ENCODE data around the gene TMEM54.

The TMEM54 gene

DNA sequence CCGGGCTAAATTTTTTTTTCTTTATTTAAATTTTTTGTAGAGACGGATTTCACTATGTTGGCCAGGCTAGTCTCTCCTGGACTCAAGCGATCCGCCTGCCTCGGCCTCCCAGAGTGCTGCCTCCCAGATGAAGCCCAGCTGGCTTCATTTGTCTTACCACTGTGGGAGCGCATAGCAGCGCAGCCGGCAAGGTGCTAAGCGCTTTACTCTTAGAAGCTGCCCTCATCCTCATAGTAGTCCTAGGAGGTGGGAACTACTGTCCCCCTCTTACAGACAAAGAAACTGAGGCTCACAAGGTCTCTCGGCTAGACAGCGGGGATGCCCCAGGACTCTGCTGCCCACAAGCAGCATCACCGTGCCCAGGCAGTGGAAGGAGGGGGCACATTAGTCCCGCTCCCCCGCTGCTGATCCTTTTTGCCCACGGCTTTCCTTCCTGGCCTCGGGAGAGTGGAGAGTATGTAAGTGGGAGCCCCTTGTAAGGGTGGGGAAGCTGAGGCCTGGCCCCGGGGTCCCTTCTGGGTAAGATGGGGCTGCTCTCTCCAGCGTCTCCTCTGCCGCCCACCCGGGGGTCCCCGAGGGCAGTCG, 726 bp downstream of the TMEM54 start:
- TF ChIP-seq MYC (IDR thresholded peaks at IDR 0.05; ENCODE audit: low read depth, low read length) (no peak), POLR2A (IDR thresholded peaks at IDR 0.05; ENCODE audit: extremely low read depth, insufficient read length) (no peak)
- TF ChIP-seq, protein P1, sequence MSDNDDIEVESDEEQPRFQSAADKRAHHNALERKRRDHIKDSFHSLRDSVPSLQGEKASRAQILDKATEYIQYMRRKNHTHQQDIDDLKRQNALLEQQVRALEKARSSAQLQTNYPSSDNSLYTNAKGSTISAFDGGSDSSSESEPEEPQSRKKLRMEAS (IDR thresholded peaks at IDR 0.05; ENCODE audit: low read depth, low read length): no peak
- TF ChIP-seq, protein P2, sequence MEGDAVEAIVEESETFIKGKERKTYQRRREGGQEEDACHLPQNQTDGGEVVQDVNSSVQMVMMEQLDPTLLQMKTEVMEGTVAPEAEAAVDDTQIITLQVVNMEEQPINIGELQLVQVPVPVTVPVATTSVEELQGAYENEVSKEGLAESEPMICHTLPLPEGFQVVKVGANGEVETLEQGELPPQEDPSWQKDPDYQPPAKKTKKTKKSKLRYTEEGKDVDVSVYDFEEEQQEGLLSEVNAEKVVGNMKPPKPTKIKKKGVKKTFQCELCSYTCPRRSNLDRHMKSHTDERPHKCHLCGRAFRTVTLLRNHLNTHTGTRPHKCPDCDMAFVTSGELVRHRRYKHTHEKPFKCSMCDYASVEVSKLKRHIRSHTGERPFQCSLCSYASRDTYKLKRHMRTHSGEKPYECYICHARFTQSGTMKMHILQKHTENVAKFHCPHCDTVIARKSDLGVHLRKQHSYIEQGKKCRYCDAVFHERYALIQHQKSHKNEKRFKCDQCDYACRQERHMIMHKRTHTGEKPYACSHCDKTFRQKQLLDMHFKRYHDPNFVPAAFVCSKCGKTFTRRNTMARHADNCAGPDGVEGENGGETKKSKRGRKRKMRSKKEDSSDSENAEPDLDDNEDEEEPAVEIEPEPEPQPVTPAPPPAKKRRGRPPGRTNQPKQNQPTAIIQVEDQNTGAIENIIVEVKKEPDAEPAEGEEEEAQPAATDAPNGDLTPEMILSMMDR (IDR thresholded peaks at IDR 0.05; ENCODE audit: low read depth, low read length): no peak
- H3K4me3 ChIP-seq (ENCODE audit: low read depth, low read length): no peak overlapping the region
- DNase-seq (ENCODE audit: low read depth): no peak

DNA sequence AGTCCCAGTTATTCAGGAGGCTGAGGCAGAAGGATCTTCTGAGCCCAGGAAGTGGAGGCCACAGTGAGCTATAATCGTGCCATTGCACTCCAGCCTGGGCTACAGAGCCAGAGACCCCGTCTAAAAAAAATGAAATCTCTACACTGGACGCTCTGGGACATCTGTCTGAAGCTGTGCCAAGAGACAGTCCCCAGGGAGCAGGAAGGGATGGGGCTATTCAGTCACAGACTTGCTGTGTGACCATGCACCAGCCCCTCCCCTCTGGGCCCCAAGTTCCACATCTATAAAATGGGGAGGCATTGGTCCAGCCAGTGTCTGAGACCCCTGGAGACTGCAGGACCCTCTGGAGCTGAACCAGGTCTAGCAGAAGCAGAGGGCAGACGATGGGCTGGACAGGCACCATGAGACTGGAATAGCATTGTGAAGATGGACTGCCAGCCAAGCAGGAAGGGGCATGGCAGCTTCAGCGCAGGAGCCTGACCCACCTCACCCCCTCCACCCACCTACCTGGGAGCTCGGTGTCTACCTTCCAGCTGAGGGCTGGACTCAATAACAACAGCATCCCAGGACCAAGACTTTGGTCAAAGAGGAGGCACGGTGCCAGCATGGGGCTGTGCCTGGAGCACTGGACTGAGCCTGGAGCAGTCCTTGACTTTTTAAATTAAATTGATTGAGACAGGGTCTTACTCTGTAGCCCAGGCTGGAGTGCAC, 1.4 kb downstream of the TMEM54 start:
- no peak for DNase-seq (ENCODE audit: low read depth)
- no peak overlapping the region for H3K4me3 ChIP-seq (ENCODE audit: low read depth, low read length)
- TF ChIP-seq, protein P1 (IDR thresholded peaks at IDR 0.05; ENCODE audit: low read depth, low read length): no peak
- no peak for TF ChIP-seq POLR2A (IDR thresholded peaks at IDR 0.05; ENCODE audit: extremely low read depth, insufficient read length)
- TF ChIP-seq, protein P2 (IDR thresholded peaks at IDR 0.05; ENCODE audit: low read depth, low read length): no peak
- no peak for TF ChIP-seq MYC (IDR thresholded peaks at IDR 0.05; ENCODE audit: low read depth, low read length)

DNA sequence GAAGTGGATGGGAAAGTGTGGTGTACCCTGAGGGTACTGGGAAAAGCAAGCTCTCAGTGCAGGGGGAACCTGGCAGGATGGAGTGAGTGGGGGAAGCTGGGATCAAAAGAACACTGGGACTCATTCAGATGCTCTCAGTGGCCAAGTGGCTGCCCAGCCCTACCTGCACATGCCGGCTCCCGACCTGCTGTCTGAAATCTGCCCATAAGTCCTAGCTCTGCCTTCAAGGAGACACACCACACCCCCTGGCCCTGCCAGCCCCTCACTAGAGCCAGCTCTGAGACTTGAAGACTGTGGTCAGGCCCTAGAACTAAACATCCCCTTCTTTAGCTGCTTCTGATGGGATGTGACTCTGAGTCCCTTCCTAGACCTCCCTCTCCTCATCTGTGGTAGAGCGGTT, 2.2 kb downstream of the TMEM54 start:
- no peak for TF ChIP-seq MYC (IDR thresholded peaks at IDR 0.05; ENCODE audit: low read depth, low read length)
- TF ChIP-seq, protein P1 (IDR thresholded peaks at IDR 0.05; ENCODE audit: low read depth, low read length): no peak
- no peak for TF ChIP-seq POLR2A (IDR thresholded peaks at IDR 0.05; ENCODE audit: extremely low read depth, insufficient read length)
- TF ChIP-seq, protein P2 (IDR thresholded peaks at IDR 0.05; ENCODE audit: low read depth, low read length): no peak
- no peak overlapping the region for H3K4me3 ChIP-seq (ENCODE audit: low read depth, low read length)
- no peak for DNase-seq (ENCODE audit: low read depth)

DNA sequence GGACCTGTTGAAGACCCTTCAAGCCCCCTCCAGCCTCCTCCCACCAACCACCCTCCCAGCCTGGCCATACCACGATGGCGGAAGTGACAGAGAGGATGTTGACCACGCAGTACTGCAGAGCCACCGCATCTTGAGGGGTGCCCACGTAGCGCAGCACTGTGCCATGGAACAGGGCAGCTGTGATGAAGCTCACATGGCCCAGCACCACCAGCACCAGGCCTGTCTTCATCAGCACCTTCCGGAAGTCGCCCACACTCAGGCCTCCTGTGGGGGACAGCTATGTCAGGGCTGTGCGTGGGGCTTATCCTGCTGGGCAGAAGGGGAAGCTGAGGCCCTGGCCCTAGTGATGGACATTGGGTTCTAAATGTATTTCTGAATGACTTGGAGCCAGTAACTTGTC, 3.1 kb downstream of the TMEM54 start:
- H3K4me3 ChIP-seq (ENCODE audit: low read depth, low read length): no peak overlapping the region
- TF ChIP-seq POLR2A (IDR thresholded peaks at IDR 0.05; ENCODE audit: extremely low read depth, insufficient read length): no peak
- TF ChIP-seq MYC (IDR thresholded peaks at IDR 0.05; ENCODE audit: low read depth, low read length): no peak
- TF ChIP-seq, protein P2 (IDR thresholded peaks at IDR 0.05; ENCODE audit: low read depth, low read length): no peak
- TF ChIP-seq, protein P1 (IDR thresholded peaks at IDR 0.05; ENCODE audit: low read depth, low read length): no peak
- no peak for DNase-seq (ENCODE audit: low read depth)

DNA sequence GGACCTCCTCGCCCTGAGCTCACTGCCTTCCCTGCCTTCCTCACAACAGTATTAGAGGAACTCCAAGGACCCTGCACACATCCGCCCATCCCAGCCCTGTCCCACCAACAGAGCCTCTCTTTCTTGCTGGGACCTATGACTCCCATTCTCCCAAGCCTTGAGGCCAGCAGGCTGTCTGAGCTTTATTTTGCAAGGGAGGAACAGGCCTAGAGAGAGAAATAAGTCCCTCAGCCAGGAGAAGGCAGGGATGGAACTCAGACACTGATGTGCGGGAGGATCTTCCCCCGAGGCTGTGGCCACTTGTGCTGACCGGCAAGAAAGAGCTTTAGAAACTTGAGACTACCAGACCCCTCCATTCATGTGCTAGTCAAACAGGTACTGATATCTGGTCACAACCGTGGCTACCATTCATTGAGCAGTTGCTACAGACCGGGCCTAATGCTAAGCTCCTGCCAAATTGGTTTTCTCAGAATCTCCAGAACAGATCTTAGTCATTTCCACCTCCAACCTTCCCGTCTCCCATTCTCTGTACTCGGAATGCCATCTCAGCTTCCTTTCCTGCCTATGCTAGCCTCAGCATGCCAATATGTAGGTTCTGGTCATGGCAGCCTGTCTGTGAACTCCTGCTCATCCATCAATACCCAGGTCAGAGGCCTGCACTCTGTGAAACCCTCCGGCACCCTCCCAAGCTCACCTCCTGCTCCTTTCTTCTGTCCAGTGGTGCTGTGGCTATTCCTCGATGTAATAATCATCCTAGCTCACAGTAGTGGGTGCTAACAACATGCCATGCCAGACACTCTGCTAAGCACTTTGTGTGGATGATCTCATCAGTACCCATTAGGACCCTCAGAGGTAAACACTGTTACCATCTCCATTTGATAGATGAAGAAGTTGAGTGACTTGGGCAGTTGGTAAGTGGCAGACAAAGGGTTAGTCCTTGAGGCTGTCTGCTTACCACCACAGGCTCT, 3.8 kb downstream of the TMEM54 start:
- H3K4me3 ChIP-seq (ENCODE audit: low read depth, low read length): no peak overlapping the region
- TF ChIP-seq, protein P2 (IDR thresholded peaks at IDR 0.05; ENCODE audit: low read depth, low read length): no peak
- no peak for TF ChIP-seq MYC (IDR thresholded peaks at IDR 0.05; ENCODE audit: low read depth, low read length)
- TF ChIP-seq POLR2A (IDR thresholded peaks at IDR 0.05; ENCODE audit: extremely low read depth, insufficient read length): no peak
- TF ChIP-seq, protein P1 (IDR thresholded peaks at IDR 0.05; ENCODE audit: low read depth, low read length): no peak
- no peak for DNase-seq (ENCODE audit: low read depth)

Measured in NB4 (cell line).